G401 (cell line): Measurements from ENCODE around the gene EFCAB12. TPM values are rescaled to one million over a fixed set of nuclear protein-coding genes. Genes with fewer than 3 reads are reported as not detected.
"Not testable (repeated sequence)": the region's sequence is repeated elsewhere in the genome, so short reads cannot be mapped to it uniquely, and the experiment has no call there.

Experiments
- DNase-seq: peaks from one replicate; pipeline ENCODE4 v3.0.0-alpha.2; 2015; ENCODE audit warnings: low spot score
- in situ Hi-C: cut with HindIII; loops from 2 replicates; pipeline ENCODE4 v1.10.0; 2016; ENCODE audit warnings: low sequenced_read_pairs, mixed read lengths
- total RNA-seq: library from RNA; depleted of rRNA; stranded (reverse); fragments of >200 nt; shearing (Covaris generic); gene quantifications from 2 replicates; pipeline ENCODE4 v1.2.3, GENCODE V29; 2014

EFCAB12 gene
- total RNA-seq, 1 experiment from 2014 or later: not detected

GRCh38 chr3:129379582-129380358 is 48.7 kb downstream of the EFCAB12 start:
- in situ Hi-C loops: no loop called here
- DNase-seq: no peak

DNA sequence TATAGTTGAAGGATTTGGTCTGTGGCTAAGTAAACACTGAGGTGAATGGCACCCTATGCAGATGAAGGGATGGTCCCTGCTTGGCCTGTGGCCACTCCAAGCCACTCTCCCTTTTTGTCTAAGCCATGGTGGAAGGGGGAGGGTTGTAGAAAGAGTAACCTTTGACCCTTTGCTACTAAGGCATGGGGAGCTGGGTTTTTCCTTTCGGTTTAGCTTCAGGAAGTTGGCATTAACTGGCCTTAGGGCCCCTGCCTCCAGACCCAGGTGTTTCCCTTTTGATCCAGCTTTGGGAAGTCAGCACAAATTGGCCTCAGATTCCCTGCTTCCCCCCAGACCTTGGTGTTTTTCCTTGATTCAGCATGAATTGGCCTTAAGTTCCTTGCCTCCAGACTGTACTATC is 49.5 kb downstream of the EFCAB12 start:
- DNase-seq: no peak
- in situ Hi-C loops: no loop called here

GRCh38 chr3:129377615-129378014 is 50.8 kb downstream of the EFCAB12 start:
- no peak for DNase-seq
- in situ Hi-C loops: no loop called here

DNA sequence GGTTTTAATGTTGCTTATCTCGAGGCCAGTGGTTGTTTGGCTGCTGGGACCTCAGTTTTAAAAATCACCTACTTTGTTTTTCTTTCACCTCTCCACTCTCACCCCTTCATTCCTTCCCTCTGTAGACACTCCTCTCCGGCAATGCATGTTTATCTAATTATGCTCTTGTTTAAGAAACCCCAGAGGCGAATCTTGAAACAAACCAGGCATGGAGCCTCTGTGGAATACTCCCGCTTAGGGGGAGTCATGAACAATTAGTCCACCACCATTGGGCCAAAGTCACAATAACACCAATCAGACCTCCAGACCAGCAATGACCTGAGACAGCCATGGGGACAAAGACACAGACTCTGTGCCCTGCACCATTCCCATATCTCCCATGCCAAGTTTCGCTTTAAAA is 53.3 kb downstream of the EFCAB12 start:
- in situ Hi-C loops: no loop called here
- no peak for DNase-seq

GRCh38 chr3:129371041-129371826 is 57.2 kb downstream of the EFCAB12 start:
- no peak for DNase-seq
- in situ Hi-C loops: no loop called here

- in situ Hi-C loops: no loop called here
- DNase-seq: no peak
Measured at GRCh38 chr3:129370248-129370964, 58.0 kb downstream of the EFCAB12 start.

- in situ Hi-C loops: no loop called here
- DNase-seq: no peak
Measured at GRCh38 chr3:129369711-129370110, 58.7 kb downstream of the EFCAB12 start.

GRCh38 chr3:129367821-129368220 is 60.6 kb downstream of the EFCAB12 start:
- no peak for DNase-seq
- in situ Hi-C loops: no loop called here

GRCh38 chr3:129366312-129366831 is 62.1 kb downstream of the EFCAB12 start:
- no peak for DNase-seq
- in situ Hi-C loops: no loop called here

GRCh38 chr3:129365296-129366136 is 62.9 kb downstream of the EFCAB12 start:
- DNase-seq: no peak
- in situ Hi-C loops: no loop called here

GRCh38 chr3:129364811-129365210 is 63.6 kb downstream of the EFCAB12 start:
- DNase-seq, in situ Hi-C loops: not testable (repeated sequence)

DNA sequence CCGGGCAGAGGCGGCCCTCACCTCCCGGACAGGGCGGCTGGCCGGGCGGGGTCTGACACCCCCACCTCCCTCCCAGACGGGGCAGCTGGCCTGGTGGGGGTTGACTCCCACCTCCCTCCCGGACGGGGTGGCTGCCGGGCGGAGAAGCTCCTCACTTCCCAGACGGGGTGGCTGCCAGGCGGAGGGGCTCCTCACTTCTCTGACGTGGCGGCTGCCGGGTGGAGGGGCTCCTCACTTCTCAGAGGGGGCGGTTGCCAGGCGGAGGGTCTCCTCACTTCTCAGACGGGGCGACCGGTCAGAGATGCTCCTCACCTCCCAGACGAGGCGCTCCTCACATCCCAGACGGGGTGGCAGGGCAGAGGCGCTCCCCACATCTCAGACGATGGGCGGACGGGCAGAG is 65.1 kb downstream of the EFCAB12 start:
- DNase-seq, in situ Hi-C loops: not testable (repeated sequence)

GRCh38 chr3:129360705-129361460 is 67.6 kb downstream of the EFCAB12 start:
- no peak for DNase-seq
- in situ Hi-C loops: no loop called here

DNA sequence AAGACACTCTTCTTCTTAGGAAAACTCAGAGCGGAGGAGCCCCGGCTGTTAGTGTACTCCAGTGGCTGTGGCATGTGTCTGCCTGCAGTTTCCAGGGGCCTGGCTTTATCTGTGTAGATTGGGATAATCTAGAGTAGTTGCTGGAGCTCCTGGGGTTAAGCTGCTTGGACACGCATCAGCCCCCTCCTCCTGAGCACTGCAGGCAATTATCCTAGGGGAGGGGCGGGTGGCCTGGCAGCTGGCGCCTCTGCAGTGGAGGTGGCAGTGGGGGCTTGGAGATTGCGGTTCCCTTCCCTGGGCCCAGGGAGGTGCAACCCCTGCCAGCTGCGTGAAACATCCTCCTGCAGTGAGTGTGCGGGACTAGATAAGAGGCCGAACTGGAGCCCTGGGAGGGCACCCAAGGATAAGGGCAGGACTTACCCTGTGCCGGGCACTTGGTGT is 68.2 kb downstream of the EFCAB12 start:
- DNase-seq: no peak
- in situ Hi-C loops: no loop called here

DNA sequence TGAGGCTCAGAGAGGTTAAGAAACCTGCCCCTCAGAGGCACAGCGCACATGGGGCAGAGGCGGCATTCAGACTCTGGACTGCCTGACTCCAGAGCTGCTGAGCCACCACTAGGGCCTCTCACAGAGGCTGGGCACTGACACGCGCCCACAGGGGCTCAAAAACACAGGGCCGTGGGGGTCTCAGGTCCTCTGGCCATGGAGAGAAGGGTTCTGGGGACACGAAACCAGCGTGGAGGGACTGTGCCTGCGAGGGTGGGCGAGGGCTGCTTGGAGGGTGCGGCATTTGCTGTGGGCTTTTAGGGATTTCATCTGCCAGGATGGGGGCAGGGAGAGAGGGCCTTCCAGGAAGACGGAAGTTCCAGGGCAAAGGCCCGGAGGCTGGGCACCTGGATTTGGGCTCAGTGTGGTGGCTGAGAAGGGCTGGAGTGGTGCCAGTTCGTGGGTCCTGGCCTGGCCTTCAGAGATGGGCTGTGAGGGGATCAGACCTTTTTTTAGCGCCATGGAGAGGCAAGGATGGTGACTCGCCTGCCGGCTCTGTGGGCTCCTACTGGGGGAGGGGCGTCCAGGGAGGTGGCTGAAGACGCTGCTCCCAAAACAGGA is 69.6 kb downstream of the EFCAB12 start:
- in situ Hi-C loops: no loop called here
- no peak for DNase-seq

DNA sequence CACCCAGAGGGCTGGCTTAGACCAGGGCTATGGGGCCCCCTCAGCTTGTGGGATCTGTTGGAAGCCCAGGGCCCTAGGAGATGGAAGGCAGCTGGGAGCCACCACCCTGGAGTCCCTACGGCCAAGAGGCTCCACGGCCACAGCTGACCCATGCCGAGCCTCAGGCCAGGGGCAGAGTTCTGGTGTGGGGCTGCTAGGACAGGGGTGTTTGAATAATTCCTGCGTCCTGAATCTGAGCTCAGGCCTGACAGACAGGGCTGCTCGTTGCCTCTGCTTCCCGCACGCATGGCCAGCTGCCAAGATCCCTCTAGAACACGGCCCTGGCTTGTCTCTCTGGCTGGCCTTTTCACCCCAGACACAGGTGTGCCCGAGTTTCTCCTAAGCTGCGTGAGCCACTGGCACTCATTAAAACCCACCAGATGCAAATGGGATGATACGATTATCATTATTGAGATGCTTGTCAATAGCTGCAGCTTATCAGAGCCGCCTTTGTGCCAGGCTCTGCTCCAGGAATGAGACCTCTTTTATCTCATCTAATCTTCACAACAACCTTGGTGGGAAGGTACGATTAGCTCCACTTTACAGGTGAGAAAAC is 70.2 kb downstream of the EFCAB12 start:
- no peak for DNase-seq
- in situ Hi-C loops: no loop called here

DNA sequence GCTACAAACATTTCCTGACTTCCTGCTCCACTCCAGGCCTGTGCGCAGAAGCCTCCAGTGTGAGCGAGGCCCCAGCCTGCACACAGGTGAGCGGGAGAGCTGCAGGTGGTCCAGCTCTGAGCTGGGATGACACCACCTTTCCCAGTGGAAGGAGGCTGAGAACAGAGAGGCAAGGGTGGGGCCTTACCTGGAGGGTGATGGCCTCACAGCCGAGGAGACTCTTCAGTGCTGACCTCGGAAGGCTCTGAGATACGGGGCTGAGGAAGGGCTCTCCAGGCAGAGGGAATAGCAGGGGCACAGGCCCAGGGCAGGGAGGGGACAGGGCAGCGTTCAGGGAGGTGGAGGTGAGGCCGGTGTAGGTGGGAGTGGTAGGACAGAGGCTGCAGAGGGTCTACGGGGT is 70.8 kb downstream of the EFCAB12 start:
- DNase-seq: no peak
- in situ Hi-C loops: no loop called here
